Hematopoietic multipotent progenitor cell treated with erythropoietin and hydrocortisone succinate and interleukin-3 and kit ligand, for 15 days (in vitro differentiated cells): ENCODE data around the gene CLCN7.
A peak's percentile ranks its signal among the peaks of the same experiment; 100 is the strongest.
"Not testable (repeated sequence)": the region's sequence is repeated elsewhere in the genome, so short reads cannot be mapped to it uniquely, and the experiment has no call there.

ENCODE experiments used
- DNase-seq: peaks from one replicate; pipeline ENCODE4 v3.0.0-alpha.2; 2015; ENCODE audit warnings: low spot score

Gene CLCN7

GRCh38 chr16:1487395-1488053 is 12.7 kb upstream of the CLCN7 start:
- DNase-seq = no peak

- no peak for DNase-seq
Measured at GRCh38 chr16:1486551-1487390, 11.9 kb upstream of the CLCN7 start.

GRCh38 chr16:1485847-1486496 is 11.1 kb upstream of the CLCN7 start:
- no peak for DNase-seq

- no peak for DNase-seq
Measured at GRCh38 chr16:1481906-1482835, 7.3 kb upstream of the CLCN7 start.

GRCh38 chr16:1478937-1479336 is 4.1 kb upstream of the CLCN7 start:
- DNase-seq = not testable (repeated sequence)

- DNase-seq = no peak
Measured at GRCh38 chr16:1477033-1477432, 2.2 kb upstream of the CLCN7 start.

GRCh38 chr16:1475552-1476114 is 805 bp upstream of the CLCN7 start:
- no peak for DNase-seq

- DNase-seq = peak; percentile 13
Measured at GRCh38 chr16:1474082-1474795, 589 bp downstream of the CLCN7 start.

GRCh38 chr16:1472974-1473373 is 1.9 kb downstream of the CLCN7 start:
- DNase-seq = peak; percentile 9

- no peak for DNase-seq
Measured at GRCh38 chr16:1471569-1472194, 3.1 kb downstream of the CLCN7 start.

- DNase-seq = no peak
Measured at GRCh38 chr16:1470481-1471251, 4.2 kb downstream of the CLCN7 start.

GRCh38 chr16:1469693-1470201 is 5.1 kb downstream of the CLCN7 start:
- DNase-seq = no peak

GRCh38 chr16:1469141-1469540 is 5.7 kb downstream of the CLCN7 start:
- DNase-seq = not testable (repeated sequence)

- DNase-seq = no peak
Measured at GRCh38 chr16:1468426-1468810, 6.4 kb downstream of the CLCN7 start.

- no peak for DNase-seq
Measured at GRCh38 chr16:1466968-1467521, 7.8 kb downstream of the CLCN7 start.

GRCh38 chr16:1466054-1466453 is 8.8 kb downstream of the CLCN7 start:
- DNase-seq = no peak

- no peak for DNase-seq
Measured at GRCh38 chr16:1465567-1465915, 9.3 kb downstream of the CLCN7 start.

GRCh38 chr16:1464894-1465566 is 9.8 kb downstream of the CLCN7 start:
- DNase-seq = no peak
